Stomach (tissue), 9 donors: ENCODE measurements around the gene SDF2L1. TPM values are rescaled to one million over a fixed set of nuclear protein-coding genes. Genes with fewer than 3 reads are reported as not detected.

Source experiments
- DNase-seq, 2 donors: peaks; one replicate each; pipeline versions ENCODE4 v3.0.0 to v3.0.0-alpha.2; 2013 to 2019
- H3K27ac ChIP-seq, 5 donors: fragments of 200-600 bp in 4 of 5; sonication (generic) in 4 of 5; one replicate each; pipeline ENCODE4 v1.5.1; 2013 to 2019; ENCODE audit warnings: mild to moderate bottlenecking in 1 of 5, moderate library complexity in 1 of 5
- H3K27me3 ChIP-seq, 3 donors: fragments of 200-600 bp; sonication (generic); one replicate each; pipeline ENCODE4 v1.5.1; 2017 to 2019; ENCODE audit warnings: mixed run types in 1 of 3
- H3K36me3 ChIP-seq, 4 donors: fragments of 200-600 bp; sonication (generic); 1 replicate in 3 of 4; 2 replicates in 1 of 4; pipeline ENCODE4 v1.5.1; 2016 to 2019
- H3K4me1 ChIP-seq, 4 donors: fragments of 200-600 bp; sonication (generic); one replicate each; pipeline ENCODE4 v1.5.1; 2016 to 2019
- H3K4me3 ChIP-seq, 4 donors: fragments of 200-600 bp; sonication (generic) in 3 of 4; one replicate each; pipeline ENCODE4 v1.5.1; 2016 to 2019; ENCODE audit warnings: mild to moderate bottlenecking in 1 of 4
- H3K9me3 ChIP-seq, 4 donors: fragments of 200-600 bp; sonication (generic); one replicate each; pipeline ENCODE4 v1.5.1; 2016 to 2019
- EP300 ChIP-seq: sonication (generic); formaldehyde crosslinking; IDR thresholded peaks from one replicate; pipeline ENCODE4 v1.6.1; 2017; ENCODE audit warnings: antibody characterized with exemption
- POLR2A ChIP-seq, 4 donors: fragments of 450-650 bp; IDR thresholded peaks; one replicate each; pipeline ENCODE4 v1.6.1; 2016; ENCODE audit warnings: antibody characterized with exemption in 4 of 4, control low read depth in 2 of 4, mild to moderate bottlenecking in 1 of 4, moderate library complexity in 1 of 4
- POLR2AphosphoS5 ChIP-seq, 3 donors: sonication (generic); formaldehyde crosslinking; IDR thresholded peaks; one replicate each; pipeline ENCODE4 v1.6.1; 2016; ENCODE audit warnings: antibody characterized with exemption in 3 of 3
- WGBS, 5 donors: extraction: QIAGEN DNeasy Blood & Tissue Kit in 3 of 5; methylation state at CpG; one replicate each; pipeline versions ENCODE4 v1.1.5 to v1.1.7; 2013 to 2018; 5-methylcytosine and 5-hydroxymethylcytosine counted together
- intact Hi-C: fragments of 100-400 bp; cut with DNase I; formaldehyde crosslinking; loops from one replicate; pipeline ENCODE4 v1.15.1; 2023; ENCODE audit warnings: low total_unique reads
- polyA plus RNA-seq, 3 donors: library from polyadenylated mRNA; stranded (reverse); fragments of 200-250 nt; gene quantifications; one replicate each; pipeline ENCODE4 v1.2.3, GENCODE V29; 2013
- total RNA-seq, 5 donors: library from RNA; depleted of rRNA; stranded (reverse); fragments of >200 nt; gene quantifications; one replicate each; pipeline versions ENCODE4 v1.1.0 to v1.2.3, GENCODE V29; 2014 to 2016
- TF ChIP-seq, protein P1 (sequence below), 7 experiments: fragments of 450-650 bp in 4 of 7; fragments of 200-600 bp in 3 of 7; sonication (generic) in 3 of 7; IDR thresholded peaks; one replicate each; pipeline ENCODE4 v1.5.1; 2016 to 2019; ENCODE audit warnings: antibody characterized with exemption in 7 of 7, control low read depth in 2 of 7, mild to moderate bottlenecking in 1 of 7
- donor health status: healthy with polysubstance abuse.
- donor health status: Bipolar disorder and iron deficiency.
- donor health status: healthy.

SDF2L1 gene
- total and polyA plus RNA-seq, 8 donors = 4.0 to 101 (median 36.4) TPM; not detected in 1

DNA sequence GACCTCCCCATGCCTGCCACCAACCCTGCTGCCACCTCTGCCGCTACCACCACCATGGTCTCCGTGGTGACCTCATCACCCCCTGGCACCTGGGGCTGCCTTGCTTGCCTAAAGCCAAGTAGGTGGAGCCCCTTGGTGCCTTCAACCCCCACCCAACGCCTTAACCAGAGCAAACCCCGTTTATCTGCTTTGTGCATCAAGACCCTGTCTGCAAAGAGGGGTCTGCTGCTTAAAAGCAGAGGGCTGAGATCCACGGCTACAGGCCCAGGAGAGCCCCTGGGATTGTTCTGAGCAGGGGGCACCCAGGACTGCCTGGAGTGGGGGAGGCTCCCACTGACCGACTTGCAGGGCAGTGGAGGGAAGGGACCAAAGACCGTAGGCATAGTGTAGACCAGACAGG, 18.8 kb downstream of the SDF2L1 start:
- WGBS, 5 donors = 76 to 94% (median 80%) methylated on average over 7 of the region's 7 CpGs
- H3K27ac ChIP-seq = no peak overlapping the region
- TF ChIP-seq POLR2AphosphoS5 (IDR thresholded peaks at IDR 0.05) = no peak
- TF ChIP-seq, protein P1, sequence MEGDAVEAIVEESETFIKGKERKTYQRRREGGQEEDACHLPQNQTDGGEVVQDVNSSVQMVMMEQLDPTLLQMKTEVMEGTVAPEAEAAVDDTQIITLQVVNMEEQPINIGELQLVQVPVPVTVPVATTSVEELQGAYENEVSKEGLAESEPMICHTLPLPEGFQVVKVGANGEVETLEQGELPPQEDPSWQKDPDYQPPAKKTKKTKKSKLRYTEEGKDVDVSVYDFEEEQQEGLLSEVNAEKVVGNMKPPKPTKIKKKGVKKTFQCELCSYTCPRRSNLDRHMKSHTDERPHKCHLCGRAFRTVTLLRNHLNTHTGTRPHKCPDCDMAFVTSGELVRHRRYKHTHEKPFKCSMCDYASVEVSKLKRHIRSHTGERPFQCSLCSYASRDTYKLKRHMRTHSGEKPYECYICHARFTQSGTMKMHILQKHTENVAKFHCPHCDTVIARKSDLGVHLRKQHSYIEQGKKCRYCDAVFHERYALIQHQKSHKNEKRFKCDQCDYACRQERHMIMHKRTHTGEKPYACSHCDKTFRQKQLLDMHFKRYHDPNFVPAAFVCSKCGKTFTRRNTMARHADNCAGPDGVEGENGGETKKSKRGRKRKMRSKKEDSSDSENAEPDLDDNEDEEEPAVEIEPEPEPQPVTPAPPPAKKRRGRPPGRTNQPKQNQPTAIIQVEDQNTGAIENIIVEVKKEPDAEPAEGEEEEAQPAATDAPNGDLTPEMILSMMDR (IDR thresholded peaks at IDR 0.05) = no peak
- TF ChIP-seq POLR2A (IDR thresholded peaks at IDR 0.05) = no peak
- TF ChIP-seq EP300 = no peak
- H3K4me1 ChIP-seq = peaks cover 4 to 28% (median 24%) of the 10 kb centered on the region in 4 donors
- no peak for DNase-seq
- no peaks in the 10 kb centered on the region for H3K9me3 ChIP-seq
- H3K27me3 ChIP-seq = peaks cover 0 to 16% (median 0%) of the 10 kb centered on the region in 3 donors
- H3K36me3 ChIP-seq = no peaks in the 10 kb centered on the region
- H3K4me3 ChIP-seq = no peak overlapping the region
- intact Hi-C loops = no loop called here

DNA sequence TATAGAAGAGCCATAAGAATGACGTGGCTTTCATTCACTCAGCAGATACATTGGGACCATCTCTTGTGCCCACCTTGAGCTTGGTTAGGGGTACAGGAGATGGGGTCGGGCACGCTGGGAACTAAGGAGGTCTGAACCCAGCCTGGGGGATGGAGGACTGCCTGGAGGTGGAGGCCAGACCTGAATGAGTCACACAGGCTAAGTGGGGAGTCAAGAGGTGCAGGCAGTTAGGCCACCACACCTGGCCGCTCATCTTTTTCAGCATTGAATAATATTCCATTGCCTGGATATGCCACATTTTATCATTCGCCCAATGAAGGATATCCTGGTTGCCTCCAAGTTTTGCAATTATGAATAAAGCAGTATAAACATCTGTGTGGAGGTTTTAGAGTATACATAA, 19.9 kb downstream of the SDF2L1 start:
- DNase-seq = no peak
- Histone ChIP-seq H3K27me3 (peaks cover 0 to 14% (median 0%) of the 10 kb centered on the region in 3 donors), H3K27ac (no peak overlapping the region), H3K4me1 (peaks cover 4 to 26% (median 25%) of the 10 kb centered on the region in 4 donors), H3K9me3 (no peaks in the 10 kb centered on the region), H3K36me3 (no peaks in the 10 kb centered on the region), H3K4me3 (no peak overlapping the region)
- intact Hi-C loops = no loop called here
- 86 to 97% (median 95%) methylated on average over 5 of the region's 5 CpGs for WGBS, 5 donors
- TF ChIP-seq EP300 (no peak), POLR2A (IDR thresholded peaks at IDR 0.05) (no peak), POLR2AphosphoS5 (IDR thresholded peaks at IDR 0.05) (no peak)
- TF ChIP-seq, protein P1 (IDR thresholded peaks at IDR 0.05) = no peak

DNA sequence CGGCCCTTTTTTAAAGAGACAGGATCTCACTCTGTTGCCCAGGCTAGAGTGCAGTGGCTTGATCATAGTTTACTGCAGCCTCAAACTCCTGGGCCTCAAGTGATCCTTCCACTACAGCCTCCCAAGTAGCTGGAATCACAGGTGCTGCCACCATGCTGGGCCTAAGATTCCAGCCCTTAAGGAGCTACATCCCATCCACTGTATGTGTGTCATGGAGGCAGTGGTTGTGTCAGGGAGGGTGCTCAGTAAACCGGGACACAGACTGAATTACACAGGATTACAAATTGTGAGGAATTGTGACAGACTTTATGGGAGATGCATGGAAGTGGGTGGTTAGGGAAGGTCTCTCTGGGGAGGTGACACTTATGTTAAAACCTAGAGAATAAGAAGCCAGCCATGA, 21.6 kb downstream of the SDF2L1 start:
- Histone ChIP-seq H3K4me1 (peaks cover 4 to 24% (median 20%) of the 10 kb centered on the region in 4 donors), H3K27me3 (no peaks in the 10 kb centered on the region), H3K36me3 (no peaks in the 10 kb centered on the region), H3K27ac (no peak overlapping the region), H3K9me3 (no peaks in the 10 kb centered on the region), H3K4me3 (no peak overlapping the region)
- intact Hi-C loops = no loop called here
- TF ChIP-seq POLR2A (IDR thresholded peaks at IDR 0.05) (no peak), EP300 (no peak), POLR2AphosphoS5 (IDR thresholded peaks at IDR 0.05) (no peak)
- TF ChIP-seq, protein P1 (IDR thresholded peaks at IDR 0.05) = no peak
- DNase-seq = no peak
- WGBS, 5 donors = 86 to 97% (median 90%) methylated on average over 2 of the region's 2 CpGs

DNA sequence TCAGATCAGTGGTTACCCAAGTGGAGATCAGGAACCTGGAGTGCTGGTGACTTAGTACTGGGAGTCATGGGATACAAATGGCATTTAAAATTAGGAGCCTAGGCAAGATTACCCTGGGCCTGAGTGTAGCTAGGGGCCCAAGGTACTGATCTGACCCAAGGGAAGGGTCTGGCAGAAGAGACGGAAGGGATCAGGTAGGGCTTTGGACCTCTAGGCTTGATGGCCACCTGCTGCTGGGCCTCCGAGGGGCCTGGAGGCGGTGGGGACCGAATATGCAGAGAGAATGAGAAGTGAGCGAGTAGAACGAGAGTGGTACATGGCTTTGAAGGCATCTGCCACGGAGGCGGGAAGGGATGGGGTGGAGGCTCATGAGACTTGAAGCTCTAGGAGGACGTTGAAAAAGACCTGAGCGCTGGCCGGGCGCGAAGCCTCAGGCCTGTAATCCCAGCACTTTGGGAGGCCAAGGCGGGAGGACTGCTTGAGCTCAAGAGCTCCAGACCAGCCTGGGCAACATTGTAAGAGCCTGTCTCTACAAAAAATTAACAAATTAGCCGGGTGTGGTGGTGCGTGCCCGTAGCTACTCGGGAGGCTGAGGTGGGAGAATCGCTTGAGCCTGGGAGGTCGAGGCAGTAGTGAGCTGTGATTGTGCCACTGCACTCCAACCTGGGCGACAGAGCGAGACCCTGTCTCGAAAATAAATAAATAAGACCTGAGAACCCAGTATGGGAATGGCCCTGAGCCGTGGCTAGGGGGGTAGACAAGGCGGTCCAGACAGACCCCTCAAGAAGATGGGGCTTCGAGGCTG, 23.1 kb downstream of the SDF2L1 start:
- TF ChIP-seq, protein P1 (IDR thresholded peaks at IDR 0.05) = no peak
- TF ChIP-seq POLR2A (IDR thresholded peaks at IDR 0.05) = no peak
- no peak for TF ChIP-seq POLR2AphosphoS5 (IDR thresholded peaks at IDR 0.05)
- TF ChIP-seq EP300 = no peak
- intact Hi-C loops = no loop called here
- H3K9me3 ChIP-seq = no peaks in the 10 kb centered on the region
- no peaks in the 10 kb centered on the region for H3K27me3 ChIP-seq
- H3K36me3 ChIP-seq = peaks cover 4 to 13% (median 12%) of the 10 kb centered on the region in 4 donors
- DNase-seq = peak in 1 of 2 donors; percentile 9
- peaks cover 4 to 32% (median 28%) of the 10 kb centered on the region in 4 donors for H3K4me1 ChIP-seq
- peak overlapping the region; percentile 61 to 83 (median 75) for H3K4me3 ChIP-seq
- H3K27ac ChIP-seq = peak overlapping the region; percentile 92 to 95 (median 95)
- WGBS, 5 donors = 68 to 74% (median 72%) methylated on average over 25 to 26 of the region's 26 CpGs
